ENCODE results near the gene LPP.

LPP gene

DNA sequence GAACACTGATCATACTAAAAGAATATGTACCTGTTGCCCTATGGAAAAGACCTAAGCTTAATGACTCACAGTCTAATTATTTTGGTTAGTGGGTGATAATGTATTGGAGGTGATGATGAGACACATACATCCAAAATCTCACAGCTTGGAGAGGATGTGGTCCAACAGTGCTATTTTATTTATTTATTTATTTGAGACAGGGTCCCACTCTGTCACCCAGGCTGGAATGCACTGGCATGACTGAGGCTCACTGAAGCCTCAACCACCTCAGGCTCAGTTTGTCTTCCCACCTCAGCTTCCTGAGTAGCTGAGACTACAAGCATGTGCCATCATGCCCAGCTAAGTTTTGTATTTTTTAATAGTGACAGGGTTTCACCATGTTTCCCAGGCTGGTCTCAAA, 35.0 kb downstream of the LPP start:
- Mint-ChIP-seq H3K4me3 (peak overlapping the region; percentile 60), H3K36me3 (peaks cover 16% of the 10 kb centered on the region), H3K27ac (peak overlapping the region; percentile 79), H3K9me3 (no peaks in the 10 kb centered on the region), H3K4me1 (peaks cover 49% of the 10 kb centered on the region)
- peak; percentile 27 for ATAC-seq
- no peak for DNase-seq (ENCODE audit: low spot score in 2 of 2)

DNA sequence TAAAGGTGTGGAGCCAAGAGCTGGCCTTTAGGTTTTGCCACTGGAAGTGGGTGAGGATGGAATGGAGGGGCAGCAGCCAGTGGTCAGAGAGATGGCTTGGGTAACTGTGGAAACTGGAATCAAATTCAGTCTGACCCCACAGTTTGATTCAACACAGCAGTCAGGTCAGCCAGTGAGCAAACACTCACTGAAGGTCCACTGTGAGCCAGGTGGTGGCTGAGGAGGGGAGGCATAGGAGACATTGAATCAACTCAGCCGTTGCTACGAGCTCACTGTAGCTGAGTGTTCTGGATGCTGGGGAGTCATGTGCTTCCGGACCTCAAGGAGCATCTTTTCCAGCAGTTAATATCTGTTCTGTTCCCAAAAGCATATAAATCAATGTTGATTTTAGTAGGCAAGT, 37.5 kb downstream of the LPP start:
- Mint-ChIP-seq H3K27ac (no peak overlapping the region), H3K36me3 (peaks cover 16% of the 10 kb centered on the region), H3K4me3 (no peak overlapping the region), H3K9me3 (no peaks in the 10 kb centered on the region), H3K4me1 (peaks cover 57% of the 10 kb centered on the region)
- DNase-seq (ENCODE audit: low spot score in 2 of 2) (no peak), ATAC-seq (no peak)

DNA sequence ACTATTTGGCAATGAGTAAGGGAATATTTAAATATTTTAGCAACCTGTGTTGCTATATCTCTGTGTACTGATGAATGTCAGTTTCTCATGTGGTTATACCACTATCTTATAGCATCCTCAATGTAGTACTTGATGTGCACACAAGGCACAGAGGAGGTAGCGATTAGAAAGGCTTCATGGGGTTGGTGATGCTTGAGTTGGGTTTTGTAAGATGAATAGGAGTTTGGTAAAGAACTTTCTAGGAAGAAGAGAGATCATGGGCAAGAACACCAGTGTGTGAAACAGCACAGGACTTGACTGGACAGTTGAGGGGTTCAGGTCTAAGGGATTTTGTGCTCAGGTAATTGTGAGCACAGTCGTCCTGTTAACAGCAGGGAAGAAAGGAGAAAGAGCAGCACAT, 38.1 kb downstream of the LPP start:
- Mint-ChIP-seq H3K4me1 (peaks cover 59% of the 10 kb centered on the region), H3K27ac (no peak overlapping the region), H3K36me3 (peaks cover 16% of the 10 kb centered on the region), H3K9me3 (no peaks in the 10 kb centered on the region), H3K4me3 (no peak overlapping the region)
- DNase-seq (ENCODE audit: low spot score in 2 of 2) (no peak), ATAC-seq (no peak)

DNA sequence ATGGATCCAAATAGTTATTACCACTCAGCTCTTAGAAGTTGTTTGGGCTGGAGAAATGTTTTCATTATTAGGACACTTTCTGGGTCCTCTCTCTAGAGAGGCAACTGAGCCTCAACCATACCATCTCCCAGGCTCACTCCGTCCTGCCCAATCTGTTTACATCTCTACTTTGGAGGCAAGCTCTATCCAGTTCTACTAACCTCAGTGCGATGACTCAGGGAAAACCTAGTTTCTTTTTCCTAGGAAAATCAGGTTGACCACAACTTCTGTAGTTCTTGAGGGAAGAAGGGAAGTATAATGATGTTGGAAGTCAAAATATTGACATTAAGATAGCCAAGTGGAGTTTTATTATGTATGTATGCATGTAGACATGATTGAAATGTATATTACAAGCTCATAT, 40.4 kb downstream of the LPP start:
- no peak for DNase-seq (ENCODE audit: low spot score in 2 of 2)
- no peak overlapping the region for H3K27ac Mint-ChIP-seq
- H3K4me1 Mint-ChIP-seq: peaks cover 55% of the 10 kb centered on the region

DNA sequence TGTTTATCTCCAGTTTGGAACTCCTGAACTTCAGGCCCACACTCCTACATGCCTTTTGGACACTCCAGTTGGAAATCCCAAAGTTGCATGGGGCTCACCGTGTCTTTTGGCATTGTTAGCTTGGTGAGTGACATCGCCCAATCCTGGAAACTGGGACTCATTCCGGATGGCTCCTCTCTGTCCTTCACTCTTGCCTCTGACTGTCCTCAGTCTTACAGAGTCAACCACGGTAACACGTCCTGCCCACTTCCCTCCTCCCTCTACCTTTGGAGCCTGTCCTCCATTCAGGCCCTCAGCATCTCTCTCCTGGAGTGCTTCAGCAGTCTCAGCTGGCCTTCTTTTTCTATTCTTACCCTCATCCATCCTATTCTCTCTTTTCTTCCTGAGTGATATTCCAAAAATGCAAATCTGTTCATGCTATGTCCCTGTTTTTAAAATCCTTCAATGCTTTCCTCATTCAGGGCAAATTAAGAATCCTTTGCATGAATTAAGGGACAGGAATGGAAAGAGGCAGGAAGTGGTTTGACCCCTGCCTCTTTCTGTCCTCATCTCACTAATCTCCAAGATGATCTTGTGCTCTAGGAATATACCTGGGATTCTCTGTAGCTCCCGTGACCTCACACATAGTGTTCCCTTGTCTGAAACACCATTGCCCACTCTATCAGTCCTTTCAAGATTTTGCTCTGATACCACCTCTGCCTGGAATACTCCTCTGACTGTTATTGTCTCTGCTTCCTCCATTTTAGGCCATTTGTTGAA, 42.5 kb downstream of the LPP start:
- Mint-ChIP-seq H3K9me3 (no peaks in the 10 kb centered on the region), H3K27ac (no peak overlapping the region)
- ATAC-seq: no peak

More for the DNA sequence above, 40.4 kb downstream of the LPP start:
- Mint-ChIP-seq H3K36me3 (peaks cover 11% of the 10 kb centered on the region), H3K4me3 (no peak overlapping the region), H3K9me3 (no peaks in the 10 kb centered on the region)
- no peak for ATAC-seq

DNA sequence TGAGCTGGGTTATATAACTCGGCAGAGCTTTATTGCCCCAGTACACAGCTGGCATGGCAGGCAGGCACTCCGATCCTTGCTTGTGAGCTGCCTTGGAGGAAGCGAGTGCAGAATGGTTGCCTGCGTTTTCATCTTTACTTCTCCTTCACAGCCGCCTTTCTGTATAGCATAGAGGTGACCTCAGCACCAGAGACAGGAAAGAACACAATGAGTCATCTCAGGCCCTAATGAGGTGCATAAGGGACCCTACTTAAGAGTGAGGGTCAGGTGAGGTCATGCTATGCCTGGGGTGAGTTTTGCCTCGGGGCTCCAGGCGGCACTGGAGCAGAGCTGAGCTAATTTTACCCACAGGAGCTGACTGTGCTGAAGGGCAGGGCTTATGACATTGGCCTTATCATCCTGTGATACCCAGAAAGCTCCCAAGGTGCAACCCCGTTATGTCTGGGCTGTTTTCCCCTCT, 43.5 kb downstream of the LPP start:
- Mint-ChIP-seq H3K4me3 (no peak overlapping the region), H3K27ac (no peak overlapping the region), H3K4me1 (peaks cover 47% of the 10 kb centered on the region), H3K36me3 (no peaks in the 10 kb centered on the region), H3K9me3 (no peaks in the 10 kb centered on the region)
- DNase-seq (ENCODE audit: low spot score in 2 of 2): no peak
- peak; percentile 95 for ATAC-seq

More for the DNA sequence above, 42.5 kb downstream of the LPP start:
- no peak overlapping the region for H3K4me3 Mint-ChIP-seq
- peaks cover 39% of the 10 kb centered on the region for H3K4me1 Mint-ChIP-seq
- DNase-seq (ENCODE audit: low spot score in 2 of 2): no peak
- peaks cover 2% of the 10 kb centered on the region for H3K36me3 Mint-ChIP-seq

DNA sequence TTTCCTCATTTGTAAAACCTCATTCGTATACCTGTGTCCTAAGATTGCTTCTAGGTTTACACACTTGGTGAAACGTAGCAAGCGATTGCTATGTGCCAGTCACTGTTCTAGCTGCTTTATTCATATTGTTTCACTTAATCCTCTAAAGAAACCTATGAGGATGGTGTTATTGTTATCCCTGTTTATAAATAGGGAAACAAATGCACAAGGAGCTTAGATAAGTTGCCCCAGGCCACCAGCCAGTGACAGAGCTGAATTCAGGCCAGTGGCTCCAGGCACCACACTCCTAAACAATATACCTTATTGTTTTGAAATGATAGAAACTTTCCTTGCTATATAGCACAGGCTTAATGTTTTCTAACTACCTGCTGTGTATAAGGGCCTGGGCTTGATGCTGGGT, 44.0 kb downstream of the LPP start:
- no peak overlapping the region for H3K4me3 Mint-ChIP-seq
- no peak overlapping the region for H3K27ac Mint-ChIP-seq
- no peaks in the 10 kb centered on the region for H3K36me3 Mint-ChIP-seq
- no peak for DNase-seq (ENCODE audit: low spot score in 2 of 2)
- no peak for ATAC-seq
- H3K4me1 Mint-ChIP-seq: peaks cover 52% of the 10 kb centered on the region
- no peaks in the 10 kb centered on the region for H3K9me3 Mint-ChIP-seq

DNA sequence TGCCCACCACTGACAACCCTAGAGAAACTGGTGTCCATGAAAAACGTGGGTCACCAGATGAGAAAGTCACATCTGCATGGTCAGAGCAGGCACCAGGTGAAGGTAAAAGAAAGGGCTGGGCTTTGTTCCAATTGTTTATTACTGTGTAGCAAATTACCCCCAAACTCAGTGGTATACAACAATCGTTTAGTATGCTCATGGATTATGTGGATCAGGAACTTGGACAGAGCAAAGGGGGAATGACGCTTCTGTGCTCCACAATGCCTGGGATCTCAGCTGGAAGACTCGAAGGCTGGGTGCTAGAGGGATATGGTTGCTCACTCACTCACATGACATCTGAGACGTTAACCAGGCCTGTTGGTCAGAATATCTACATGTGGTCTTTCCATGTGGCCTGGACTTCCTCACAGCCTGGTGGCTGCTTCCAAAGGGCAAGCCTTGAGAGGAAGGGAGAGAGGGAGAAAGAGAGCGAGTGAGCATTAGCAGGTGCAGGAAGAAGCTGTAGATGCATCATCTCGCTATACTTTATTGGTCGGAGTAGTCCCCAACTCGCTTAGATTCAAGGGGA, 44.9 kb downstream of the LPP start:
- DNase-seq (ENCODE audit: low spot score in 2 of 2) (no peak), ATAC-seq (no peak)
- H3K36me3 Mint-ChIP-seq: no peaks in the 10 kb centered on the region
- H3K27ac Mint-ChIP-seq: peak overlapping the region; percentile 21
- no peaks in the 10 kb centered on the region for H3K9me3 Mint-ChIP-seq
- peaks cover 52% of the 10 kb centered on the region for H3K4me1 Mint-ChIP-seq
- H3K4me3 Mint-ChIP-seq: no peak overlapping the region

DNA sequence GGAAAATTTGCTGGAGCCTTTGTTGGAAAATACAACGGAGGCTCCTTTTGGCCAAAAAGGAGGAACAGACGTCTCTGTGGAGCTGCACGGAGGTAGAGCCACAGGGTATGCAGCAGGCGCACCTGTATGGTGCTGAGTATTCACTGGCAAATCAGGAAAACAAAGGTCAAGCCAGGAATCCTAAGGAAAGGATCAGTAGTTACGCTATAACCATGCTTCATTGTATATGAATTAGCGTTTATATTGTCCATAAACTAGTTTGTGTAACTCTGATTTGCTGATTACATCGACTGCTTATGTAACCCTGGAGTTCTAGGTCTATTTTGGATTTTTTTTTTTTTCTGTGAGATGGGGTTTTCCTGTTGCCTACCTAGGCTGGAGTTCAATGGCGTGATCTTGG, 45.4 kb downstream of the LPP start:
- H3K36me3 Mint-ChIP-seq: no peaks in the 10 kb centered on the region
- H3K4me3 Mint-ChIP-seq: no peak overlapping the region
- peaks cover 47% of the 10 kb centered on the region for H3K4me1 Mint-ChIP-seq
- H3K9me3 Mint-ChIP-seq: no peaks in the 10 kb centered on the region
- DNase-seq (ENCODE audit: low spot score in 2 of 2) (no peak), ATAC-seq (no peak)
- H3K27ac Mint-ChIP-seq: peak overlapping the region; percentile 21

DNA sequence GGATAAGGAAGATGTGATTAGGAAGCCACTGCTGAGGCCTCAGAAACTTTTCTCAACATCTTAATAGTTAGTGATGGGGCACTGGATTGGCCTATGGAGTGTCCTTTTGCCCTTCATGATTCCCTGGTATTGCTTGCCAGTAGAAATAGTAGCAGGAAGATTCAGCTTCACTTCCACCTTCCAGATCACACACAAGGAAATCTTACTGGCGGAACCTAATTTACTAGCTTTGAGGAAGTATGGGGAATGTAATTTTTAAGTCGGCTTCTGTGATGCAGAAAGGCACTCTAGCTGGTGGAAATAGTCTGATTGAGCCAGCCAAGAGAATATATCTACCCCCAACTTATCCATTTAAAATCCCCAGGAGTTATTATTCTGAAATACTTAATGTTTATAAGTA, 46.5 kb downstream of the LPP start:
- H3K27ac Mint-ChIP-seq: no peak overlapping the region
- no peaks in the 10 kb centered on the region for H3K9me3 Mint-ChIP-seq
- H3K4me3 Mint-ChIP-seq: no peak overlapping the region
- H3K4me1 Mint-ChIP-seq: peaks cover 42% of the 10 kb centered on the region
- H3K36me3 Mint-ChIP-seq: no peaks in the 10 kb centered on the region
- no peak for ATAC-seq
- DNase-seq (ENCODE audit: low spot score in 2 of 2): no peak

DNA sequence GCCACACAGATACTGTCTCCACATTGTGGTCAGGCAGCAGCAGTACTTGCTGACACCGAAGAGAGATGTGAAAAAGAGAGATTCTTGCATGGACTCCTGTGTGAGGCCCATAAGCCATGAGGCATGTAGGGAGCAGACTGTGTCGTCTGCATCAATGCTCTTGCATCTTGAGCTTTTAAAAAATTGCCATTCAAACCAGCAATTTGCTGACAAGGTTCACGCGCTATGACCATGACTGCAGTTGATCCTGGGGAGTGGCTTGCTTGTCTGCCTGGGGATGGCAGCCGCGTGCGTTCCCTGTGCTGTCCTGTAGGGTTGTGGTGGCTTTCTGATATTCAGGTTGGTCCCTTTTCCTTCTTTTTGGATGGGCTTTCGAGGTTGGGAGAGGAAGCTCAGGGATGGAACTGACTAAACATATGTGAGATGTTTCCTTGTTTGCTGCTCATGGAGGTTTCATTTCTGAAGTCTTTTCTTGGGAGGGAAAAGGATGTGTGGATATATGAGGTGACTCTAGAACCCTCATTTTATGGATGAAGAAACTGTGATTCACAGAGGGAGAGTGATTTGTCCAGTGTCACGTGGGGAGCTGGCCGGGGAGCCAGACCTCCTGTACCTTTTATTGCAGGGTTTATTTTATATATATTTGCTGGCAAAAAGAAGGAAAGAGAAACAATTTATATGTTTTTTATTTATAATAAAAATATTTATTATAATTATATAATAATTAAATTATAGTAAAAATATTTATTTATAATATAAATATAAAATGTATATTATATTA, 48.6 kb downstream of the LPP start:
- DNase-seq (ENCODE audit: low spot score in 2 of 2) (peak in 1 of 2 donors; percentile 62), ATAC-seq (peak; percentile 29)
- Mint-ChIP-seq H3K9me3 (no peaks in the 10 kb centered on the region), H3K36me3 (no peaks in the 10 kb centered on the region), H3K4me1 (peaks cover 24% of the 10 kb centered on the region), H3K4me3 (no peak overlapping the region), H3K27ac (no peak overlapping the region)

DNA sequence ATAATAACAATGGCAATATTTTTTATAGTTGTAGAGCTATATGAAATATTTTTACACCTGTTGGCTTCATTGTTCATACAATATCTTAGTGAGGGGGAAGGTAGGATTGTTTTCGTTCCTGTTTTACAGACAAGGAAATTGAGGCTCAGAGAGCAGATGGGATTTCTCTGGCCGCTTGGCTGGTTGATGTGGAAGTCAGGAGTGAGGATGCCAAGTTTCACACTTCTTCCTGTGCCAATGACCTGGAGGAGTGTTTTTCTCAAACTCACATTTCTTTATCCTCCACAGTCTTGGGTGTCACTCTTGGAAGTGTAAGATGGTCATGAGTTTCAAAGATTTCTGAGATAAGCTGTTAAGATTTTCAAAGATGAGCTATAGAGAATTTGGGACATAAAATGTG, 50.6 kb downstream of the LPP start:
- no peak for DNase-seq (ENCODE audit: low spot score in 2 of 2)
- no peak for ATAC-seq
- H3K4me3 Mint-ChIP-seq: no peak overlapping the region
- H3K36me3 Mint-ChIP-seq: no peaks in the 10 kb centered on the region
- H3K9me3 Mint-ChIP-seq: no peaks in the 10 kb centered on the region
- H3K4me1 Mint-ChIP-seq: peaks cover 15% of the 10 kb centered on the region
- H3K27ac Mint-ChIP-seq: no peak overlapping the region

DNA sequence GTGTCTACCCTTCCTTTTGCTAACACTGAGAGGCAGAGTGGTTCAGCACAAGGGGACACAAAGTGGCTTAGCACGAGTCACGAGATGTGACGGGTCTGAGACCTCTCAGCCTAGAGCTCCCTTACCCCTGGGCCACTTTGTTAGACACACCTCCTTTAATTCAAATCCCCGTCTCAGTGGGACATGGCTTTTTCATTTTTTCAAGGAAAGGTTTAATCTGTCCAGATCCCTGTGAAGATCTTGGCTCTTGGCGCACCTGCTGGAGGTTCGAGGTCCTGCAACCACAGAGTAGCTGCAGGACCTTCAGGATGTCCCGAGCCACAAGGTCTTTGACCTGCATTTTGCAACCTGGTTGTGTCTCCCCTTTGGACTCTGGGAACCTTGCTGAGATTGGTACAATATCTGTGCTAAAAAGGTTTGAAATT, 52.0 kb downstream of the LPP start:
- H3K27ac Mint-ChIP-seq: no peak overlapping the region
- DNase-seq (ENCODE audit: low spot score in 2 of 2): no peak
- H3K4me3 Mint-ChIP-seq: no peak overlapping the region
- ATAC-seq: no peak
- H3K9me3 Mint-ChIP-seq: no peaks in the 10 kb centered on the region
- H3K36me3 Mint-ChIP-seq: no peaks in the 10 kb centered on the region
- H3K4me1 Mint-ChIP-seq: peaks cover 15% of the 10 kb centered on the region

DNA sequence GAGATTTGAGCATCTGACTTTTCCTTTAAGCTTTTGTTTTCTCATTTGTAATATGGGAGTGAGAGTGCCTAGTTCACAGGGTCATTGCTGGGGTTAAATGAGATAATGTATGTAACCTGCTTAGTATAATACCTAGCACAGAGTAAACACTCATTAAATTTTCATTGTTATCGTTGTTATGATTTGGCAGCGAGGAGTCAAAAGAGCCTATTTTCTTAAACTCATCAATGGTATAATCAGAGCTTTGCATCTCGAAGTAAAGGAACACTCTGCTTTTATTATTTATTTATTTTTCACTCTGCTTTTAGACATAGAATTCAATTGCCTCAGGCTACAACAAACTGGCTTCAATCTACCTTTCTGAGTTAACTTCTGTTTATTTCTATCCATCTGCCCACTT, 52.8 kb downstream of the LPP start:
- Mint-ChIP-seq H3K9me3 (no peaks in the 10 kb centered on the region), H3K36me3 (no peaks in the 10 kb centered on the region), H3K4me1 (peaks cover 12% of the 10 kb centered on the region), H3K4me3 (no peak overlapping the region), H3K27ac (no peak overlapping the region)
- DNase-seq (ENCODE audit: low spot score in 2 of 2): no peak
- ATAC-seq: no peak

DNA sequence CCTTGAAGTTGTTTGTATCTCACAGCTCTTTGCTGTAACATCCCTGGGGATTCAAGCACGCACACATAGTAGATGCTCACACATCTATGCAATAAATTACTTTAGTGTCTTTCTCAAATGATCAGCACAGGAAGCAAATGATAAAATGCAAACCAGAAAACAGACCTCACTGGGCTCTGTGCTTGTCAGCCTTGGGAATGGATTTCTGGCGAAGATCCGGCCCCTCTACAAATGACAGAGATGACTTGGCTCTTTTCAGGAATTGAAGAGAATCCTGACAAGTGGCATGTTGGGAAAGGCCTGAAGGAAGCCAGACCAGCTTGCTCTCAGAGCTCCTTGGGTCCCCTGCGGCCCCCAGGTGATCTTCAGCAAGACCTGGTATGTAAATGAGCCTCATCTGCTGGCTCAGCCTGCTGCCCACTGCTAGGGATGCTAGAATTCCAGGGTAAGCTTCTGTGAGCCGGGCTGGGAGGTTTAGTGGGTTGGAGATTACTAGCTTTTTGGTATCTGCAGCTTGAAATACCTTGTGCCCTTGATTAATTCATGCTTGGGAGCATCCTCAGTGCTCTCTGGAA, 54.1 kb downstream of the LPP start:
- Mint-ChIP-seq H3K9me3 (no peaks in the 10 kb centered on the region), H3K36me3 (no peaks in the 10 kb centered on the region), H3K4me3 (no peak overlapping the region), H3K4me1 (peaks cover 4% of the 10 kb centered on the region), H3K27ac (no peak overlapping the region)
- DNase-seq (ENCODE audit: low spot score in 2 of 2) (no peak), ATAC-seq (no peak)
